COLO668 (cell line): ENCODE data around the gene TMEM212.
"Not testable (repeated sequence)": the region's sequence is repeated elsewhere in the genome, so short reads cannot be mapped to it uniquely, and the experiment has no call there.

Source experiments
- DNase-seq: peaks from one replicate; lab custom pipeline; 2025; ENCODE audit not compliant: unreplicated experiment; lab: John Stamatoyannopoulos, UW

TMEM212 gene

GRCh38 chr3:171812811-171813210 is 30.3 kb upstream of the TMEM212 start:
- DNase-seq: no peak

GRCh38 chr3:171813278-171813896 is 29.8 kb upstream of the TMEM212 start:
- no peak for DNase-seq

GRCh38 chr3:171813897-171814460 is 29.2 kb upstream of the TMEM212 start:
- no peak for DNase-seq

- DNase-seq: not testable (repeated sequence)
Measured at GRCh38 chr3:171814662-171815061, 28.5 kb upstream of the TMEM212 start.

- DNase-seq: no peak
Measured at GRCh38 chr3:171815973-171816595, 27.1 kb upstream of the TMEM212 start.

GRCh38 chr3:171817074-171817800 is 25.9 kb upstream of the TMEM212 start:
- DNase-seq: no peak

- no peak for DNase-seq
Measured at GRCh38 chr3:171821044-171821443, 22.1 kb upstream of the TMEM212 start.

GRCh38 chr3:171821778-171822358 is 21.3 kb upstream of the TMEM212 start:
- DNase-seq: no peak

- DNase-seq: no peak
Measured at GRCh38 chr3:171822431-171823106, 20.6 kb upstream of the TMEM212 start.

GRCh38 chr3:171824116-171824515 is 19.0 kb upstream of the TMEM212 start:
- DNase-seq: no peak

- no peak for DNase-seq
Measured at GRCh38 chr3:171824824-171825221, 18.3 kb upstream of the TMEM212 start.

GRCh38 chr3:171825222-171825828 is 17.8 kb upstream of the TMEM212 start:
- no peak for DNase-seq

GRCh38 chr3:171827385-171827784 is 15.8 kb upstream of the TMEM212 start:
- no peak for DNase-seq

GRCh38 chr3:171827836-171828458 is 15.2 kb upstream of the TMEM212 start:
- DNase-seq: no peak

GRCh38 chr3:171828902-171829770 is 14.0 kb upstream of the TMEM212 start:
- DNase-seq: no peak

GRCh38 chr3:171829841-171830517 is 13.2 kb upstream of the TMEM212 start:
- peak; percentile 48 for DNase-seq

GRCh38 chr3:171830518-171830875 is 12.7 kb upstream of the TMEM212 start:
- DNase-seq: no peak

GRCh38 chr3:171831936-171832335 is 11.2 kb upstream of the TMEM212 start:
- no peak for DNase-seq

GRCh38 chr3:171832989-171833388 is 10.2 kb upstream of the TMEM212 start:
- no peak for DNase-seq
